GM21528 (cell line): ENCODE measurements around the gene GPR149.
"Not testable (repeated sequence)": the region's sequence is repeated elsewhere in the genome, so short reads cannot be mapped to it uniquely, and the experiment has no call there.

Source experiments
- ATAC-seq: cut with Tn5 transposase; IDR thresholded peaks from one replicate; pipeline ENCODE4 v1.9.1; 2021; ENCODE audit warnings: mild to moderate bottlenecking, moderate library complexity; ENCODE audit not compliant: unreplicated experiment, low FRiP score

The GPR149 gene, protein sequence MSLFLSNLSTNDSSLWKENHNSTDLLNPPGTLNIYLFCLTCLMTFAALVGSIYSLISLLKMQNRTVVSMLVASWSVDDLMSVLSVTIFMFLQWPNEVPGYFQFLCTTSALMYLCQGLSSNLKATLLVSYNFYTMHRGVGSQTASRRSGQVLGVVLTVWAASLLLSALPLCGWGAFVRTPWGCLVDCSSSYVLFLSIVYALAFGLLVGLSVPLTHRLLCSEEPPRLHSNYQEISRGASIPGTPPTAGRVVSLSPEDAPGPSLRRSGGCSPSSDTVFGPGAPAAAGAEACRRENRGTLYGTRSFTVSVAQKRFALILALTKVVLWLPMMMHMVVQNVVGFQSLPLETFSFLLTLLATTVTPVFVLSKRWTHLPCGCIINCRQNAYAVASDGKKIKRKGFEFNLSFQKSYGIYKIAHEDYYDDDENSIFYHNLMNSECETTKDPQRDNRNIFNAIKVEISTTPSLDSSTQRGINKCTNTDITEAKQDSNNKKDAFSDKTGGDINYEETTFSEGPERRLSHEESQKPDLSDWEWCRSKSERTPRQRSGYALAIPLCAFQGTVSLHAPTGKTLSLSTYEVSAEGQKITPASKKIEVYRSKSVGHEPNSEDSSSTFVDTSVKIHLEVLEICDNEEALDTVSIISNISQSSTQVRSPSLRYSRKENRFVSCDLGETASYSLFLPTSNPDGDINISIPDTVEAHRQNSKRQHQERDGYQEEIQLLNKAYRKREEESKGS

GRCh38 chr3:154430014-154430413 is at the start of gene GPR149:
GPR149 (minus strand) TSS chr3:154430190; CDS start chr3:154429615, 575 bp downstream.
- no peak for ATAC-seq

GRCh38 chr3:154473769-154474168 is 43.8 kb upstream of the GPR149 start:
- no peak for ATAC-seq

- ATAC-seq, result no peak
Observed at GRCh38 chr3:154469585-154469984, 39.6 kb upstream of the GPR149 start.

- no peak for ATAC-seq
Observed at GRCh38 chr3:154464440-154465190, 34.6 kb upstream of the GPR149 start.

- ATAC-seq, result no peak
Observed at GRCh38 chr3:154458560-154458959, 28.6 kb upstream of the GPR149 start.

GRCh38 chr3:154439081-154439480 is 9.1 kb upstream of the GPR149 start:
- ATAC-seq, result not testable (repeated sequence)

- ATAC-seq, result no peak
Observed at GRCh38 chr3:154431043-154431442, 1.1 kb upstream of the GPR149 start.

DNA sequence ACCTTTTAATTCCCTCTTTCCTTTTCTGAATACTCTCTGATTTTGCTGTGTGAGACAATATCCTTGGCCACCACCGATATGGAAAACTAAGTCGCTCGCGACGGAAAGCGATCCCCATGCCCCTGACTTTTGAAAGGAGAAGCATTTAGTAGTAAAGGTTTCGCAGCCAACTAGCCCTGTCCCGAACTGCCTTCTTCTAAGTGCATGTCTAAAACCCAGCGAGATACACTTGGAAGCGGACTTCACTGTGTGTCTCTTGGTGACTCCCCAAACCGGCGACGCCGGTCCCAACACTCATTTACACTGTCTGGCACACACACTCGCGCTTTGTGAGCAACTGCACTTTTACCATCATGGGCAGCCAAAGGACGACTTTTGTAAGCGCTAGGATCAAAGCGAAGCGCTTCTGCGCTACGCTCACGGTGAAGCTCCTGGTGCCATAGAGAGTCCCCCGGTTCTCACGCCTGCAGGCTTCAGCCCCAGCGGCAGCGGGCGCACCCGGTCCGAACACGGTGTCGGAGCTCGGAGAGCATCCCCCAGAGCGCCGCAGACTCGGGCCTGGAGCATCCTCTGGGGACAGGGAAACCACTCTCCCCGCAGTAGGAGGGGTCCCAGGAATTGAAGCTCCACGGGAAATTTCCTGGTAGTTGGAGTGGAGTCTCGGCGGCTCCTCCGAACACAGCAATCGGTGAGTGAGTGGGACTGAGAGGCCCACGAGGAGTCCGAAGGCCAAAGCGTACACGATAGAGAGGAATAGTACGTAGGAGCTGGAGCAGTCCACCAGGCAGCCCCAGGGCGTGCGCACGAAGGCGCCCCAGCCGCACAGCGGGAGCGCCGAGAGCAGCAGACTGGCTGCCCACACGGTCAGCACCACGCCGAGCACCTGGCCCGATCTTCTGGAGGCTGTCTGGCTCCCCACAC is 1.4 kb downstream of the GPR149 start:
- ATAC-seq, result no peak

DNA sequence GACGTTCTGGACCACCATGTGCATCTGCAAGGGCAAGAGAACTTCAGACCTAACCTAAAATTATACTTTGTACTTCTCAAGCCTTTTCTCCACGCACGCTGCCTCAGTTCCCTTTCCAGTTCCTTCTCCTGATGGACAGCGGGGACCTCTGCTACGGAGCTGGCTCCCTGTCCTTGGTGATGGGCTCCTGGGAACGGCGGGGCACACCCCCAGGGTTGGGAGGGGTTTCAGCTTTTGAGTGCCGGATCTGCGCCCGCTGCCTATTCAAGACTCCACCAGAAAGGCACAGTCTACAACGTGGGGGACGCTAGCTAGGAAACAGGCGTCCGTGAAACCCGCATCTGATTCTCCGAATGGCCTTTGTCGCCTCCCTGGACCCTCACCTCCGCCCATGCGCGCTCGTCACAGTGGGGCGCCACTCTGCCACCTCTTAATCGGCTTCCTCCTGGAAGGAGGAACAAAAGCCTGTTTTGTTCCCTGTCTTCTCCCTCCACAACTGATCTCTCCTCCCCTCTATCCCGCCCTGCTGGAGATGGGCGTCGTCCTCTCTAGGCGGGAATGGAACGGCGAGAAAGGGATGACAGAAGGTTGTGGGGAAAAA is 2.2 kb downstream of the GPR149 start:
- no peak for ATAC-seq

DNA sequence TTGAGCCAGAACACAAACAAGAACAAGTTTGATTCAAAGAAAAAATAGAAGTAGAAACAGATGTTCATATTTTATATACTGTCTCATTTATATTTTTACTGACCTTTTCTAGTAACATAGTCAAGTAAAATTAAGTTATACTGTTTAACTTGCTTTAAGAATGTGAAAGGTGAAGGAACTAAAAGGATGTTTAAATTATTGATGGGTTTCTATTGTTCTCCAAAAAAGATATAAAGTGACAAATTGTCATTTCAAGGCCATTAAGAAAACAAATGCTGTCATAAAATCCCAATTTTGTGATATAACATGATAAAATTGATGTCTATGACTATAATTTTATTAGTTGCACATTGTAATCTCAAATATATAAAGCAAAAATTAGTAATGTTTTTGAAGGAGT is 7.3 kb downstream of the GPR149 start:
- ATAC-seq, result no peak

DNA sequence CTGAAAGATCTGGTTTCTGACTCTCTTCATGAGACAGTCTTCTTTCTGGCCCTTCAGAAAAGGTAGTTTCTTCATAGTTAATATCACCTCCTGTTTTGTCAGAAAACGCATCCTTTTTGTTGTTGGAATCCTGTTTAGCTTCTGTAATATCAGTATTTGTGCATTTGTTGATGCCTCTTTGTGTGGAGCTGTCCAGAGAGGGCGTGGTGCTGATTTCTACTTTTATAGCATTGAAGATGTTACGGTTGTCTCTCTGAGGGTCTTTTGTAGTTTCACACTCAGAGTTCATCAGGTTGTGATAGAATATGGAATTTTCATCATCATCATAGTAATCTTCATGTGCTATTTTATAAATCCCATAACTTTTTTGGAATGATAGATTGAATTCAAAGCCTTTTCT is 8.9 kb downstream of the GPR149 start:
- ATAC-seq, result no peak

- ATAC-seq, result peak; percentile 98
Observed at GRCh38 chr3:154398084-154398967, 31.7 kb downstream of the GPR149 start.

DNA sequence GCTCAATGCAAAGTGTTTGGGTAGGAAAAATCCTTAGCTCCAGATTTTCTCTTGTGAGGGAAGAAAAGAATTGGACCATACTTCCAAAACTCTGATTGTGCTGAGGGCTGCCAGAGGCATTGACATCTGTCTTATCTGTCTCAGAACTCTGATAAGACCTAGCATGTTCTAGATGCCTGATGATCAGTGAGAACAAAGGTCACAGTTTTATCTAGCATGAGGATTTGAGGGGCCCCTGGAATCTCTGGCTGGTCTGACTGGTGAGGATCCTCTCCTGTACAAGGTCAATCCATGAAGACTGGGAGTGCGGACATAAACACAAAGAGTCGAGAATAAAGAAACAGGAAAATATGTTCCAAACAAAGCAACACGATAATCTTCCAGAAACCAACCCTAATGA is 40.1 kb downstream of the GPR149 start:
- ATAC-seq, result no peak

DNA sequence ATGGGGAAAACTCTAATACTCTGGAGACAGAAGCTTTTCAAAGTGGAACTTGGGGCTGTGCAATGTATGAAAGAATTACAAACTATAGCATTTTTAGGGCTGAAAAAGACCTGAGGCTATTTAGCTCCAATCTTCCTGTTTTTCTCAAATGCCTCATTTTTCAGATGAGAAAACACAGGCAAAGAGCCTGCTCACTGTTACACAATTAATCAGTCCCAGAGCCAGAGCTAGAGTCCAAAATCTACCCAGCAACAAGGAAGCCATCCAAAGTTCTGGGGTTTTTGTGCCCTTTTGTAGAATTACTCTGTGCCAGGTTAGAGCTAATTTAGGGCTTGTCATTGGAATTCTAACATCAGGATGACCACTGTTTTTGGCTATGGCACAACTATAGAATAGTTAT is 45.5 kb downstream of the GPR149 start:
- ATAC-seq, result no peak

- no peak for ATAC-seq
Observed at GRCh38 chr3:154378311-154378710, 51.7 kb downstream of the GPR149 start.

DNA sequence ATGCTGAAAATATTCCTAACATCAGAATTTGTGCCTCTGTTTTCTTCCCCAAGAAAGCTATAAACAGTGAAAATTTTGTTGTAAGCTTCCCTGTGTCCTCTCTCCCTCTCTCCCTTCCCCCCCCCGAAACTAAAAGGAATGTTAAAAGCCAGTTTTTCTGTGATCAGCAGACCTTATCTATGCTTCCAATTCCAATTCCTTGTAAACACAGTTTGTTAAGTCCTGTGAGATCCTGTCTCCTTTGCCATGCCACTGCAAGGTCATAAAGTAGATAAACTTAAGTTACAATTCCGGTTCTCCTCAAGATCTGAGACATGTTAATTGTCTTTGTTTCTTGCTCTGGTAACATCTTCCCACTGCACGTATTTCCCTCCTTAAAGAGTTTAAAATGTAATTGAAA is 62.8 kb downstream of the GPR149 start:
- no peak for ATAC-seq

DNA sequence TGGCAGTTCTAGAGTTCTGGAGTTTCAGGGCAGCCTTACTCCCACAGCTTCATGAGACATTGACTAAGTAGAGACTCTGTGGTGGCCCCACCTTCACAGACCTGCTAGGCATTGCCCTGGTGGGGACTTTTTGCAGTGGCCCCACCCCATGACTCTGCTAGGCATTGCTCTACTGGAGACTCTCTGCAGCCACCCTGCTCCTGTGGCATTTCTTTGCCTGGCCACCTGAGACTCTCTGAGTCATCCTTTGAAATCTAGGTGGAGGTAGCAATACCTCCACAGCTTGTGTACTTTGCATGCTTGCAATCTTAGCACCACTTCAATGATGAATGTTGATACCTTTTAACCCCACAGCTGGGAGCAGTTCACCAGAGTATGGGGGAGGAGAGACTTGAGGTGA is 65.1 kb downstream of the GPR149 start:
- no peak for ATAC-seq

GRCh38 chr3:154361099-154361498 is 68.9 kb downstream of the GPR149 start:
- no peak for ATAC-seq

- no peak for ATAC-seq
Observed at GRCh38 chr3:154356009-154356408, 74.0 kb downstream of the GPR149 start.
